Measurements from ENCODE around the gene CCDC117. TPM values are rescaled to one million over a fixed set of nuclear protein-coding genes. Genes with fewer than 3 reads are reported as not detected.

Gene CCDC117
- total RNA-seq, 4 donors from 2014 or later = 16.8 to 25.6 (median 20.6) TPM

- Histone ChIP-seq H3K9me3 (no peaks in the 10 kb centered on the region), H3K4me1 (peaks cover 0 to 13% (median 2%) of the 10 kb centered on the region in 4 donors), H3K4me3 (no peak overlapping the region), H3K36me3 (no peaks in the 10 kb centered on the region), H3K27me3 (no peaks in the 10 kb centered on the region), H3K27ac (no peak overlapping the region)
- intact Hi-C loops (cut with DNase I; ENCODE audit: low total_unique reads) = no loop called here
- in situ Hi-C loops (cut with MboI; ENCODE audit: low pct_ligation_motif_present in 1 of 4, low pct_unique_long_range_greater_than_20kb in 1 of 4, low sequenced_read_pairs in 3 of 4) = loop anchor here (10.0 to 25.0 kb wide), 5 partner anchors 219 to 819 kb away; no protein-coding TSS in a partner anchor
- TF ChIP-seq EP300 (IDR thresholded peaks at IDR 0.05; ENCODE audit: low read depth) = no peak
- TF ChIP-seq POLR2A (IDR thresholded peaks at IDR 0.05) = no peak
- TF ChIP-seq POLR2AphosphoS5 (IDR thresholded peaks at IDR 0.05) = no peak
- no peak for TF ChIP-seq CTCF (IDR thresholded peaks at IDR 0.05)
- WGBS, 2 donors (ENCODE audit: low coverage in 1 of 2) = 88% methylated on average over 7 of the region's 7 CpGs; no CpG with 5 or more reads in 1 of the 2 donors
- no peak for DNase-seq
Measured at GRCh38 chr22:28831140-28832072, 58.9 kb downstream of the CCDC117 start.

GRCh38 chr22:28832731-28833130 is 60.2 kb downstream of the CCDC117 start:
- intact Hi-C loops (cut with DNase I; ENCODE audit: low total_unique reads) = no loop called here

GRCh38 chr22:28833276-28833923 is 60.9 kb downstream of the CCDC117 start:
- in situ Hi-C loops (cut with MboI; ENCODE audit: low pct_ligation_motif_present in 1 of 4, low pct_unique_long_range_greater_than_20kb in 1 of 4, low sequenced_read_pairs in 3 of 4) = loop anchor here (10.0 to 25.0 kb wide), 5 partner anchors 221 to 821 kb away; no protein-coding TSS in a partner anchor
- 82 to 88% methylated on average over 3 of the region's 3 CpGs for WGBS, 2 donors (ENCODE audit: low coverage in 1 of 2)
- H3K36me3 ChIP-seq = no peaks in the 10 kb centered on the region

More at GRCh38 chr22:28832731-28833130, 60.2 kb downstream of the CCDC117 start:
- H3K9me3 ChIP-seq = no peaks in the 10 kb centered on the region
- H3K27ac ChIP-seq = no peak overlapping the region
- no peak for TF ChIP-seq POLR2A (IDR thresholded peaks at IDR 0.05)
- no peak for TF ChIP-seq EP300 (IDR thresholded peaks at IDR 0.05; ENCODE audit: low read depth)
- no peaks in the 10 kb centered on the region for H3K36me3 ChIP-seq
- H3K27me3 ChIP-seq = no peaks in the 10 kb centered on the region
- H3K4me3 ChIP-seq = no peak overlapping the region
- WGBS, 2 donors (ENCODE audit: low coverage in 1 of 2) = 89 to 92% methylated on average over 1 of the region's 1 CpG
- DNase-seq = no peak
- in situ Hi-C loops (cut with MboI; ENCODE audit: low pct_ligation_motif_present in 1 of 4, low pct_unique_long_range_greater_than_20kb in 1 of 4, low sequenced_read_pairs in 3 of 4) = loop anchor here (10.0 to 25.0 kb wide), 5 partner anchors 220 to 820 kb away; no protein-coding TSS in a partner anchor
- peaks cover 0 to 13% (median 2%) of the 10 kb centered on the region in 4 donors for H3K4me1 ChIP-seq

GRCh38 chr22:28835630-28836189 is 63.2 kb downstream of the CCDC117 start:
- H3K9me3 ChIP-seq = no peaks in the 10 kb centered on the region
- no peak overlapping the region for H3K27ac ChIP-seq
- H3K27me3 ChIP-seq = no peaks in the 10 kb centered on the region
- 75% methylated on average over 11 of the region's 11 CpGs; no CpG with 5 or more reads in 1 of the 2 donors for WGBS, 2 donors (ENCODE audit: low coverage in 1 of 2)
- no peaks in the 10 kb centered on the region for H3K4me1 ChIP-seq
- H3K4me3 ChIP-seq = no peak overlapping the region
- DNase-seq = no peak
- in situ Hi-C loops (cut with MboI; ENCODE audit: low pct_ligation_motif_present in 1 of 4, low pct_unique_long_range_greater_than_20kb in 1 of 4, low sequenced_read_pairs in 3 of 4) = loop anchor here (10.0 to 25.0 kb wide), 5 partner anchors 223 to 823 kb away; no protein-coding TSS in a partner anchor
- intact Hi-C loops (cut with DNase I; ENCODE audit: low total_unique reads) = no loop called here
- TF ChIP-seq POLR2AphosphoS5 (IDR thresholded peaks at IDR 0.05) (no peak), CTCF (IDR thresholded peaks at IDR 0.05) (no peak), EP300 (IDR thresholded peaks at IDR 0.05; ENCODE audit: low read depth) (no peak), POLR2A (IDR thresholded peaks at IDR 0.05) (no peak)
- no peaks in the 10 kb centered on the region for H3K36me3 ChIP-seq

More at GRCh38 chr22:28833276-28833923, 60.9 kb downstream of the CCDC117 start:
- Histone ChIP-seq H3K4me1 (peaks cover 0 to 13% (median 2%) of the 10 kb centered on the region in 4 donors), H3K27ac (no peak overlapping the region), H3K27me3 (no peaks in the 10 kb centered on the region), H3K4me3 (no peak overlapping the region), H3K9me3 (no peaks in the 10 kb centered on the region)
- intact Hi-C loops (cut with DNase I; ENCODE audit: low total_unique reads) = no loop called here
- no peak for DNase-seq
- TF ChIP-seq POLR2A (IDR thresholded peaks at IDR 0.05) (no peak), EP300 (IDR thresholded peaks at IDR 0.05; ENCODE audit: low read depth) (no peak), CTCF (IDR thresholded peaks at IDR 0.05) (no peak), POLR2AphosphoS5 (IDR thresholded peaks at IDR 0.05) (no peak)
